ENCODE results near the gene NTM. TPM values are rescaled to one million over a fixed set of nuclear protein-coding genes. Genes with fewer than 3 reads are reported as not detected.
"Not testable (repeated sequence)": the region's sequence is repeated elsewhere in the genome, so short reads cannot be mapped to it uniquely, and the experiment has no call there.

The NTM gene
- total RNA-seq, 1 experiment from 2014 or later, result not detected

GRCh38 chr11:131423688-131424087, 53.3 kb downstream of the NTM start:
- Histone ChIP-seq H3K36me3 (ENCODE audit: control insufficient read depth in 1 of 2, insufficient read depth in 2 of 2, low read length in 2 of 2) (no peaks in the 10 kb centered on the region), H3K9me3 (ENCODE audit: control insufficient read depth in 1 of 2, insufficient read depth in 1 of 2, low read depth in 1 of 2, low read length in 2 of 2) (peaks cover 0 to 7% of the 10 kb centered on the region in 2 experiments; a peak in 2 of 4 replicates), H3K27me3 (ENCODE audit: insufficient read depth, low read length) (no peaks in the 10 kb centered on the region), H3K79me2 (ENCODE audit: insufficient read depth, low read length) (no peaks in the 10 kb centered on the region), H3K4me3 (replicated peaks in 1 of 2; ENCODE audit: low read depth in 1 of 2, low read length in 2 of 2) (no peak overlapping the region), H3K27ac (ENCODE audit: low read depth, low read length) (no peak overlapping the region), H4K20me1 (ENCODE audit: insufficient read depth) (no peaks in the 10 kb centered on the region), H2AFZ (ENCODE audit: low read depth, low read length, poor library complexity, severe bottlenecking) (no peak overlapping the region), H3K4me2 (ENCODE audit: low read length) (no peak overlapping the region), H3K4me1 (ENCODE audit: control insufficient read depth in 1 of 2, insufficient read depth in 2 of 2, low read length in 2 of 2) (no peaks in the 10 kb centered on the region), H3K9ac (ENCODE audit: low read length) (no peak overlapping the region), H3K9me2 (ENCODE audit: insufficient read depth) (no peaks in the 10 kb centered on the region)
- ChIA-PET POLR2A (no interaction called here), RAD21 (ENCODE audit: low non-redundant PET in 1 of 2, low total read pairs in 2 of 2, uncharacterized antibody in 2 of 2, unreplicated experiment in 2 of 2) (no interaction called here), CTCF (no interaction called here)
- no peak for ATAC-seq
- intact Hi-C loops (cut with micrococcal nuclease), result no loop called here
- TF ChIP-seq EZH2 (IDR thresholded peaks at IDR 0.05) (no peak), FOSL1 (IDR thresholded peaks at IDR 0.05; ENCODE audit: low read depth) (no peak)
- no peak for DNase-seq (ENCODE audit: low read depth, low spot score)
- no TSS peak for BruUV-seq (replicated peaks)

GRCh38 chr11:131424257-131424876, 54.0 kb downstream of the NTM start:
- H3K9ac ChIP-seq (ENCODE audit: low read length); H4K20me1 ChIP-seq (ENCODE audit: insufficient read depth); RAD21 ChIA-PET (ENCODE audit: low non-redundant PET in 1 of 2, low total read pairs in 2 of 2, uncharacterized antibody in 2 of 2, unreplicated experiment in 2 of 2); BruUV-seq (replicated peaks); POLR2A ChIA-PET; H3K4me2 ChIP-seq (ENCODE audit: low read length); H3K27ac ChIP-seq (ENCODE audit: low read depth, low read length); H3K27me3 ChIP-seq (ENCODE audit: insufficient read depth, low read length); H3K36me3 ChIP-seq (ENCODE audit: control insufficient read depth in 1 of 2, insufficient read depth in 2 of 2, low read length in 2 of 2); H3K9me3 ChIP-seq (ENCODE audit: control insufficient read depth in 1 of 2, insufficient read depth in 1 of 2, low read depth in 1 of 2, low read length in 2 of 2); H3K9me2 ChIP-seq (ENCODE audit: insufficient read depth); H3K4me3 ChIP-seq (replicated peaks in 1 of 2; ENCODE audit: low read depth in 1 of 2, low read length in 2 of 2); H3K79me2 ChIP-seq (ENCODE audit: insufficient read depth, low read length); intact Hi-C loops (cut with micrococcal nuclease); CTCF ChIA-PET; ATAC-seq; DNase-seq (ENCODE audit: low read depth, low spot score); H2AFZ ChIP-seq (ENCODE audit: low read depth, low read length, poor library complexity, severe bottlenecking); H3K4me1 ChIP-seq (ENCODE audit: control insufficient read depth in 1 of 2, insufficient read depth in 2 of 2, low read length in 2 of 2): not testable (repeated sequence)

- no TSS peak for BruUV-seq (replicated peaks)
- Histone ChIP-seq H3K79me2 (ENCODE audit: insufficient read depth, low read length) (no peaks in the 10 kb centered on the region), H4K20me1 (ENCODE audit: insufficient read depth) (no peaks in the 10 kb centered on the region), H3K9me2 (ENCODE audit: insufficient read depth) (no peaks in the 10 kb centered on the region), H3K27ac (ENCODE audit: low read depth, low read length) (no peak overlapping the region), H3K9me3 (ENCODE audit: control insufficient read depth in 1 of 2, insufficient read depth in 1 of 2, low read depth in 1 of 2, low read length in 2 of 2) (peaks cover 0 to 11% of the 10 kb centered on the region in 2 experiments; a peak in 2 of 4 replicates), H3K4me3 (replicated peaks in 1 of 2; ENCODE audit: low read depth in 1 of 2, low read length in 2 of 2) (no peak overlapping the region), H2AFZ (ENCODE audit: low read depth, low read length, poor library complexity, severe bottlenecking) (no peak overlapping the region), H3K9ac (ENCODE audit: low read length) (no peak overlapping the region), H3K36me3 (ENCODE audit: control insufficient read depth in 1 of 2, insufficient read depth in 2 of 2, low read length in 2 of 2) (no peaks in the 10 kb centered on the region), H3K4me2 (ENCODE audit: low read length) (no peak overlapping the region), H3K4me1 (ENCODE audit: control insufficient read depth in 1 of 2, insufficient read depth in 2 of 2, low read length in 2 of 2) (no peaks in the 10 kb centered on the region), H3K27me3 (ENCODE audit: insufficient read depth, low read length) (no peaks in the 10 kb centered on the region)
- RAD21 ChIA-PET (ENCODE audit: low non-redundant PET in 1 of 2, low total read pairs in 2 of 2, uncharacterized antibody in 2 of 2, unreplicated experiment in 2 of 2), result no interaction called here
- ATAC-seq (no peak), DNase-seq (ENCODE audit: low read depth, low spot score) (no peak)
- intact Hi-C loops (cut with micrococcal nuclease), result no loop called here
- POLR2A ChIA-PET, result no interaction called here
- CTCF ChIA-PET, result no interaction called here
- no peak for TF ChIP-seq ELF1 (IDR thresholded peaks at IDR 0.05; ENCODE audit: borderline replicate concordance, low read depth)
- TF ChIP-seq SP1 (IDR thresholded peaks at IDR 0.05; ENCODE audit: low read depth), result no peak
- TF ChIP-seq CBX3 (IDR thresholded peaks at IDR 0.05; ENCODE audit: low read depth), result no peak
- no peak for TF ChIP-seq ZNF274 (IDR thresholded peaks at IDR 0.05; ENCODE audit: low read depth, low read length)
- TF ChIP-seq JUND (IDR thresholded peaks at IDR 0.05), result no peak
- no peak for TF ChIP-seq CEBPB (IDR thresholded peaks at IDR 0.05; ENCODE audit: low read depth)
- TF ChIP-seq YY1 (IDR thresholded peaks at IDR 0.05; ENCODE audit: extremely low read depth, insufficient replicate concordance, low read depth, low read length), result no peak
- TF ChIP-seq, protein P1, sequence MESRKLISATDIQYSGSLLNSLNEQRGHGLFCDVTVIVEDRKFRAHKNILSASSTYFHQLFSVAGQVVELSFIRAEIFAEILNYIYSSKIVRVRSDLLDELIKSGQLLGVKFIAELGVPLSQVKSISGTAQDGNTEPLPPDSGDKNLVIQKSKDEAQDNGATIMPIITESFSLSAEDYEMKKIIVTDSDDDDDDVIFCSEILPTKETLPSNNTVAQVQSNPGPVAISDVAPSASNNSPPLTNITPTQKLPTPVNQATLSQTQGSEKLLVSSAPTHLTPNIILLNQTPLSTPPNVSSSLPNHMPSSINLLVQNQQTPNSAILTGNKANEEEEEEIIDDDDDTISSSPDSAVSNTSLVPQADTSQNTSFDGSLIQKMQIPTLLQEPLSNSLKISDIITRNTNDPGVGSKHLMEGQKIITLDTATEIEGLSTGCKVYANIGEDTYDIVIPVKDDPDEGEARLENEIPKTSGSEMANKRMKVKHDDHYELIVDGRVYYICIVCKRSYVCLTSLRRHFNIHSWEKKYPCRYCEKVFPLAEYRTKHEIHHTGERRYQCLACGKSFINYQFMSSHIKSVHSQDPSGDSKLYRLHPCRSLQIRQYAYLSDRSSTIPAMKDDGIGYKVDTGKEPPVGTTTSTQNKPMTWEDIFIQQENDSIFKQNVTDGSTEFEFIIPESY (IDR thresholded peaks at IDR 0.05; ENCODE audit: extremely low read depth, insufficient replicate concordance, low read length), result no peak
Observed at GRCh38 chr11:131425285-131425684, 54.9 kb downstream of the NTM start.

Data from HCT116 (cell line).